ENCODE measurements around the gene NQO2. TPM values are rescaled to one million over a fixed set of nuclear protein-coding genes. Genes with fewer than 3 reads are reported as not detected.

The NQO2 gene
- total and polyA plus RNA-seq, 2 of the 13 experiments (the other 11 are each of a cell fraction or from before 2014, with no cell fraction given): 32.2 to 56.5 TPM

- TF ChIP-seq ZBTB4 (CRISPR knock-in tag; IDR thresholded peaks at IDR 0.05; ENCODE audit: borderline replicate concordance) (no peak), E2F1 (CRISPR knock-in tag; IDR thresholded peaks at IDR 0.05) (no peak), TBP (CRISPR knock-in tag; IDR thresholded peaks at IDR 0.05) (no peak), ZSCAN21 (CRISPR knock-in tag; IDR thresholded peaks at IDR 0.05; ENCODE audit: borderline replicate concordance) (no peak), CEBPB (IDR thresholded peaks at IDR 0.05; ENCODE audit: borderline replicate concordance, low read depth, low read length) (no peak), SALL1 (CRISPR knock-in tag; IDR thresholded peaks at IDR 0.05) (no peak; the same call in 1 of the 2 replicates), ZNF646 (CRISPR knock-in tag; IDR thresholded peaks at IDR 0.05) (no peak), KLF6 (CRISPR knock-in tag; IDR thresholded peaks at IDR 0.05) (no peak), KDM5A (IDR thresholded peaks at IDR 0.05; ENCODE audit: borderline replicate concordance, low read length) (no peak)
- TF ChIP-seq, protein P1, sequence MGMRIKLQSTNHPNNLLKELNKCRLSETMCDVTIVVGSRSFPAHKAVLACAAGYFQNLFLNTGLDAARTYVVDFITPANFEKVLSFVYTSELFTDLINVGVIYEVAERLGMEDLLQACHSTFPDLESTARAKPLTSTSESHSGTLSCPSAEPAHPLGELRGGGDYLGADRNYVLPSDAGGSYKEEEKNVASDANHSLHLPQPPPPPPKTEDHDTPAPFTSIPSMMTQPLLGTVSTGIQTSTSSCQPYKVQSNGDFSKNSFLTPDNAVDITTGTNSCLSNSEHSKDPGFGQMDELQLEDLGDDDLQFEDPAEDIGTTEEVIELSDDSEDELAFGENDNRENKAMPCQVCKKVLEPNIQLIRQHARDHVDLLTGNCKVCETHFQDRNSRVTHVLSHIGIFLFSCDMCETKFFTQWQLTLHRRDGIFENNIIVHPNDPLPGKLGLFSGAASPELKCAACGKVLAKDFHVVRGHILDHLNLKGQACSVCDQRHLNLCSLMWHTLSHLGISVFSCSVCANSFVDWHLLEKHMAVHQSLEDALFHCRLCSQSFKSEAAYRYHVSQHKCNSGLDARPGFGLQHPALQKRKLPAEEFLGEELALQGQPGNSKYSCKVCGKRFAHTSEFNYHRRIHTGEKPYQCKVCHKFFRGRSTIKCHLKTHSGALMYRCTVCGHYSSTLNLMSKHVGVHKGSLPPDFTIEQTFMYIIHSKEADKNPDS (CRISPR knock-in tag; IDR thresholded peaks at IDR 0.05): no peak
Measured at GRCh38 chr6:3001773-3002293, 2.1 kb downstream of the NQO2 start (continued).
